Urinary bladder (tissue), 4 donors: Measurements from ENCODE around the gene POLR3E. TPM values are rescaled to one million over a fixed set of nuclear protein-coding genes. Genes with fewer than 3 reads are reported as not detected.

Experiments
- DNase-seq: peaks from one replicate; pipeline ENCODE4 v3.0.0-alpha.2; 2015; ENCODE audit errors: extremely low spot score
- H3K27ac ChIP-seq: one replicate; pipeline ENCODE4 v1.5.1; 2013; ENCODE audit warnings: low read depth, mild to moderate bottlenecking, moderate library complexity
- H3K36me3 ChIP-seq: one replicate; pipeline ENCODE4 v1.6.1; 2013; ENCODE audit warnings: mild to moderate bottlenecking, moderate library complexity; ENCODE audit not compliant: insufficient read depth
- H3K4me1 ChIP-seq: one replicate; pipeline ENCODE4 v1.6.1; 2013; ENCODE audit warnings: mild to moderate bottlenecking, moderate library complexity; ENCODE audit not compliant: insufficient read depth
- H3K4me3 ChIP-seq: one replicate; pipeline ENCODE4 v1.5.1; 2013; ENCODE audit warnings: low read depth, low read length
- WGBS: extraction: QIAGEN DNeasy Blood & Tissue Kit; methylation state at CpG from one replicate; pipeline ENCODE4 v1.1.7; 2013; 5-methylcytosine and 5-hydroxymethylcytosine counted together
- polyA plus RNA-seq: library from polyadenylated mRNA; stranded (reverse); fragments of 200-250 nt; gene quantifications from one replicate; pipeline ENCODE4 v1.2.3, GENCODE V29; 2013
- total RNA-seq: library from RNA; depleted of rRNA; stranded (reverse); fragments of >200 nt; gene quantifications from one replicate; pipeline ENCODE4 v1.2.3, GENCODE V29; 2014
- donor health status: healthy with polysubstance abuse.
- donor health status: healthy.

POLR3E gene
- total and polyA plus RNA-seq, 2 donors = 26.2 to 31.9 TPM

- WGBS = 48% methylated on average over 8 of the region's 8 CpGs
- no peak overlapping the region for H3K4me3 ChIP-seq
- H3K36me3 ChIP-seq = peaks cover 3% of the 10 kb centered on the region
- no peak overlapping the region for H3K27ac ChIP-seq
- H3K4me1 ChIP-seq = no peaks in the 10 kb centered on the region
- no peak for DNase-seq
Measured at GRCh38 chr16:22272870-22273650, 24.1 kb upstream of the POLR3E start.

GRCh38 chr16:22274916-22275315 lies 22.3 kb upstream of the POLR3E start:
- 94% methylated on average over 1 of the region's 1 CpG for WGBS
- no peak for DNase-seq
- no peaks in the 10 kb centered on the region for H3K4me1 ChIP-seq
- no peak overlapping the region for H3K4me3 ChIP-seq
- peaks cover 6% of the 10 kb centered on the region for H3K36me3 ChIP-seq
- H3K27ac ChIP-seq = no peak overlapping the region

DNA sequence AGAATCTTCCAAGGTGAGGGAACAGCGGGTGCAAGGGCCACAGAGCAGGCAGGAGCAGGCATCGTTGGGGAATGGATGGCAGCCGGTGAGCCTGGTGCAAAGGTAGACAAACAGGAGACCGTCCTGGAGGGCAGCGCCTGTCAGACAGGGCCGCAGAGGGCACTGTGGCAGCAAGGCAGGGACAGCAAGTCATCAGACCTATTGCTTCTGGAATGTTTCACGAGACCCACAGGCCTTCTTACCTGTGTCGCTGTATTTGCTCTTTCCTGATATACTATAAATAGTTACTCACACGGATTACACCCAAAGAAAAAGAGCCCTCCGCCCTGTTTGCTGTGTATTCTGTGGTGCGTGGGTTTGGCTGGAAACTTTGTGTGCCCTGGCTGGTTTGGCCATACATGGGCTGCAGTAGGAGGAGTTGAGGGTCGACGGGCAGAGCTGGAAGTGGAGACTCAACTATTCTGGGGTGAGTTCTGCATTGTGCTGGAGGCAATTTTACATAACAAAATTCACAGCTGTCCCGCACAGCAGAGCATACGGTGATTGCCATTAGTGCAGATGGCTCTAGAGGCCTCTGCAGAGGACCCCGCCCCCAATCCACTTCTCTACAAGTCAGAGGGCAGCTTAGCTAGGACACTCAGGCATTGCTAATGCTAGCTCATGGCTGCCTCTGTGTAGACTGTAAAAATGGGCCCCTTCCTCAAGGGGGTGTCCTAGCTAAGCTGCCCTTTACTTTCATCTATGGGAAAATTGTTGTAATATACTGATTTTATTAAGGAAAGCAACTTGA lies 18.6 kb upstream of the POLR3E start:
- H3K4me1 ChIP-seq = no peaks in the 10 kb centered on the region
- H3K4me3 ChIP-seq = no peak overlapping the region
- H3K36me3 ChIP-seq = peaks cover 9% of the 10 kb centered on the region
- WGBS = 81% methylated on average over 16 of the region's 16 CpGs
- no peak overlapping the region for H3K27ac ChIP-seq
- no peak for DNase-seq

- Histone ChIP-seq H3K4me3 (no peak overlapping the region), H3K4me1 (no peaks in the 10 kb centered on the region), H3K36me3 (peaks cover 6% of the 10 kb centered on the region), H3K27ac (no peak overlapping the region)
- 78% methylated on average over 5 of the region's 5 CpGs for WGBS
- no peak for DNase-seq
Measured at GRCh38 chr16:22282254-22282892, 14.8 kb upstream of the POLR3E start.

- DNase-seq = no peak
- Histone ChIP-seq H3K36me3 (peaks cover 3% of the 10 kb centered on the region), H3K4me1 (no peaks in the 10 kb centered on the region), H3K27ac (no peak overlapping the region), H3K4me3 (no peak overlapping the region)
- 87% methylated on average over 9 of the region's 9 CpGs for WGBS
Measured at GRCh38 chr16:22284637-22285036, 12.6 kb upstream of the POLR3E start.

DNA sequence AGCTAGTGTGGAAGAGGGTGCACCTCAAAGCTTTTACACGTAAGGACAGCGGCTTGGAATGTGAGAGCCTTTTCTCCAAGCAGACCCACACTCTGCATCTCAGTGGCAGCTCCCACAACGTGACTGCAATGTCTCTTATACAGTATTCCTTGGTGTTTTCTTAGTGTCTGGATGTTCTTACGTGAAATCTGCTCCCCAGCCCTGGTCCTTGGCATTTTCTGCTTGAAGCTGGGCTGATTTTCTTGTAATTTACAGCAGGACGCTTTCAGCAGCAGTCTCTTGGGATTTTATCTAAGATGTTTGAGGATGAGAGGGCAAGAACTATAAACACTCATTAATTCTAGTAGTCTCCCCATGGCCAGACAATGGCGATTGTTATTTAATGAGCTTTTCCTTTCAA lies 12.1 kb upstream of the POLR3E start:
- Histone ChIP-seq H3K4me1 (no peaks in the 10 kb centered on the region), H3K4me3 (no peak overlapping the region), H3K27ac (no peak overlapping the region), H3K36me3 (peaks cover 2% of the 10 kb centered on the region)
- no peak for DNase-seq
- WGBS = 75% methylated on average over 6 of the region's 6 CpGs

DNA sequence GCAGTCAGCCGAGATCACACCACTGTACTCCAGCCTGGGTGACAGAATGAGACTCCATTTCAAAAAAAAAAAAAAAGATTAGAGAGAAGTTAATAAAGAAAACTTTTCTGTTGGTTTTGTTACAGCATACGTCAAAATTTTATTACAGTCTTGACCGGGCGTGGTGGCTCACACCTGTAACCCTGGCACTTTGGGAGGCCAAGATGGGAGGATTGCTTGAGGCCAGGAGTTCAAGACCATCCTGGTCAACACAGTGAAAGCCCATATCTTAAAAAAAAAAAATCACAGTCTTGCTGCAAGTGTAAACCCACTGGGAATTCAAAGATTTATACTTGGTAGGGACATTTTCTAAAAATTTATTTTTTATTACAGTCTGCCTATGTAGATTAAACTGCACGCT lies 6.2 kb upstream of the POLR3E start:
- no peak overlapping the region for H3K4me3 ChIP-seq
- H3K36me3 ChIP-seq = no peaks in the 10 kb centered on the region
- 94% methylated on average over 5 of the region's 5 CpGs for WGBS
- no peak for DNase-seq
- H3K27ac ChIP-seq = no peak overlapping the region
- H3K4me1 ChIP-seq = no peaks in the 10 kb centered on the region

DNA sequence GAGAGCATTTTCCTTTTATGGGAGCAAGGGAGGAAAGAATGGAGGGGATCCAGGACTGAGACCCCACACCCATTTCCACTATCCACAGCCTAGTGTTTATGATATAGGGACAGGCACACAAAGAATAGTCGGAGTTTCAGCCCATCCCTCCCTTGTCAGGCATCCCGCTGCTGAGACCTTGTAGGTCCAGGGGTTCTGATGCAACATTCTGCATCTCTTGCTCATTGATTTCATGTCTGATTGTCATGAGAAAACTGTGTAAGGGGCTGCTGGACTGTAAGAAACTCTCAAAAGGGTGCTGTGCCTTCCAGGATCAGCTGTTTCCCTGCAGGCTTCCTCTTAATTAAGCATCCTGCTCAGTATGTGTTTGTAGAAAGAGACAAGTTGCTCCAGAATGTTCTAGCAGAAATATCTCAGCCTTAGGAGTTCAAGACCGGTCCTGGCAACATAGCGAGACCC lies 5.3 kb upstream of the POLR3E start:
- 53% methylated on average over 4 of the region's 4 CpGs for WGBS
- H3K27ac ChIP-seq = no peak overlapping the region
- H3K36me3 ChIP-seq = no peaks in the 10 kb centered on the region
- H3K4me3 ChIP-seq = no peak overlapping the region
- H3K4me1 ChIP-seq = no peaks in the 10 kb centered on the region
- DNase-seq = no peak

DNA sequence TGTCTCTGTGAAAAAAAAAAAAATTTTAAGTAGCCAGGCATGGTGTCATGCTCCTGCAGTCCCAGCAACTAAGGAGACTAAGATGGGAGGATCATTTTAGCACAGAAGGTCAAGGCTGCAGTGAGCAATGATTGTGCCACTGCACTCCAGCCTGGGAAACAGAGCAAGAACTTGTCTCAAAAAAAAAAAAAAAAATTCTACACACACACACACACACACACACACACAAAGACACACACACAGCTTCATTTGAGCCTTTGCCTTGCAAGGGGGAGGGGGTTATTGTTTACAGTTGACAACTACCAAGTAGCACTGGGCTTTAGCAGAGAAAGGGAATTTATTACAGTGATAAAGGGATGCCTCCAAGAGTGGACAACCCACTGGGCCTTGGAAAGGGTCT lies 4.9 kb upstream of the POLR3E start:
- DNase-seq = no peak
- H3K4me3 ChIP-seq = no peak overlapping the region
- no peaks in the 10 kb centered on the region for H3K36me3 ChIP-seq
- H3K4me1 ChIP-seq = no peaks in the 10 kb centered on the region
- no peak overlapping the region for H3K27ac ChIP-seq

DNA sequence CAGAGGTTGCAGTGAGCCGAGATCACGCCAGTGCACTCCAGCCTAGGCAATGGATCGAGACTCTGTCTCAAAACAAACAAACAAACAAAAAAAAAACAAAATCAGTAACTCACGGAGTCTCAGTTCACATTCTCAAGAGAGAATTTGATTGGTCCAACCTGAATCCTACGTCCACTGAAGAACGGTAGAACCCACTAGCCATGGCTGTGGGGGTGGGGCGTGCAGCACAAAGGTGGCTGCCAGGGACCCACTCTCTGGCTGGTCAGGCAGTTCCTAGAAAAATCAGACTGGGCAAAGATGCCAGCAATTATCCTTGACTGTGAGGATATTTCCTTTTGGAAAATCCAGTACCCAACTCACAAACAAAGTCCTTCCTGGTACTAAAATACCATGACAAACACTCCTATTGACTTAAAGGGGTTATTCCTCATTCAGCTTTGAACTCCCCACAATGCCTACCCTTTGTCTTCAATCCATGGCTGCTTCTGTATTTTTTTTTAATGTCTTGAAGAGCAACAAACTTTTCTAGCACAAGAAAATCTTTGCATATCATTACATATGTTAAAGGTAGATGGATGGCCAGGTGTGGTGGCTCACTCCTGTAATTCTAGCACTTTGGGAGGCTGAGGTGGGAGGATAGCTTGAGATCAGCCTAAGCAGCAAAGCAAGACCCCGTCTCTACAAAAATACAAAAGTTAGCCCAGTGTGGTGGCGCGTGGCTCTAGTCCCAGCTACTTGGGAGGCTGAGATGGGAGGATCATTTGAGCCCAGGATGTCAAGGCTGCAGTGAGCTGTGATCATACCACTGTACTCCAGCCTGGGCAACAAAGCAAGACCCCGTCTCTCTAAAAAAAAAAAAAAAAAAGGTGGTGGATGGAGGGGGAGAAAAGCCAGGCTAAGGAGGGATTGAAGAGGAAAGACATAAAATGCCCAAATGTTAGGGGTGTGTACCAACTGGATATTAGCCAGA lies 3.8 kb upstream of the POLR3E start:
- Histone ChIP-seq H3K27ac (no peak overlapping the region), H3K4me1 (no peaks in the 10 kb centered on the region)
- 90% methylated on average over 11 of the region's 11 CpGs for WGBS

GRCh38 chr16:22296225-22297113 lies 740 bp upstream of the POLR3E start:
- Histone ChIP-seq H3K4me3 (peak overlapping the region; percentile 41), H3K27ac (no peak overlapping the region), H3K4me1 (no peaks in the 10 kb centered on the region), H3K36me3 (no peaks in the 10 kb centered on the region)
- 3% methylated on average over 17 of the region's 17 CpGs for WGBS
- DNase-seq = no peak

More for the DNA sequence above, 3.8 kb upstream of the POLR3E start:
- no peak for DNase-seq
- Histone ChIP-seq H3K36me3 (no peaks in the 10 kb centered on the region), H3K4me3 (no peak overlapping the region)
